ENCODE results near the gene ZNF382.
A peak's percentile ranks its signal among the peaks of the same experiment; 100 is the strongest.

Gene ZNF382

DNA sequence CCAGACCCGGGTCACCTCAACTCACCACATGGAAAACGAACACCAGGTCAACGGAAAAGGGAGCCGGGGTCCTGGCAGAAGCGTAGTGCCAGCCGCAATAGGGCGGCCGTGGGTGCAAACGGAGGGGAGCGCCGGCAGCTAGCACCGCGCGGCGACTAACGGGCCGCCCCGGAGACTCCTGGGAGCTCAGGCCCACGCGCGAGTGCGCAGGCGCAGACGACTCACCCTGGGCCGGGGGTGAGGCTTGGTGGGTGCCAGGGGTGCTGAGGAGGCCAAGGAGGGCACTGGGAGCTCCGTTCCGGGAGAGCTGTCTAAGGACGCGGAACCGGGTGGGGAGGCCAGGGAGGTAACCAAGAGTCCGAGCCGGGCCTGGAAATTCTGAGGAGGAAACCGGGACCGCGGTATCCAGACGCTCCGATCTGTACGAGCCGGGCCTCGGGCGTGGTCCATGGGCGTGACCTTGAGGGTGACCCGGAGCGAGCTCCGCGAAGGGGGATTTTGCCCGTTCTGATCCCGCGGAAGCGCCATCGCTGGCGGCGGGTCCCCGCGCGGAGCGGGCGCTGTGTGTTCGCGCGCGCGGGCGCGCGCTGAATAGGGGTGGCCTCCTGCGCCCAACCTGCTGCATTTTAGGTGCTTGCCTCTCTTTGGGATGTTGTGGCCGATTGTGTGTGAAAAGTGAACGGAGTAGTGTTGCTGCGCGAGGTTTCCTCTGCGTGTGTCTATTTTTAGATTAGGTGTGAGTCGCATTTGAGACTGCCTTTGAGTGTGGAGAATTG is at the start of gene ZNF382:
ZNF382 (plus strand) TSS at position 213 of the 776 bp plus-strand sequence. CDS start 4,602 bp downstream, outside the sequence.
- TF ChIP-seq CTCF (IDR thresholded peaks at IDR 0.05; ENCODE audit: insufficient read depth, low read depth, low read length, missing control alignments) = no peak
- peak within 1 kb of the TSS; percentile 78 for H3K4me3 ChIP-seq (ENCODE audit: low read length)
- DNase-seq (ENCODE audit: low read depth) = peak; percentile 51

DNA sequence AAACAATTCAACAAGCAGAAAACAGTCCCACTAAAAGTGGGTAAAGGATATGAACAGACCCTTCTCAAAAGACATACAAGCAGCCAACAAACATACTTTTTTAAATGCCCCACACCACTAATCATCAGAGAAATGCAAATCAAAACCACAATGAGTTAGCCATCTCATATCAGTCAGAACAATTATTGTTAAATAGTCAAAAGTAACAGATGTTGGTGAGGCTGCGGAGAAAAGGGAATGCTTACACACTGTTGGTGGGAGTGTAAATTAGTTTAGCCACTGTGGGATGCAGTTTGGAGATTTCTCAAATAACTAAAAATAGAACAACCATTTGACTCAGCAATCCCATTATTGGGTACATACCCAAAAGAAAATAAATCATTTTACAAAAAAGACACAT is 40.7 kb upstream of the ZNF382 start:
- no peak overlapping the region for H3K4me3 ChIP-seq (ENCODE audit: low read length)
- TF ChIP-seq CTCF (IDR thresholded peaks at IDR 0.05; ENCODE audit: insufficient read depth, low read depth, low read length, missing control alignments) = no peak
- DNase-seq (ENCODE audit: low read depth) = no peak

GRCh38 chr19:36572593-36573019 is 32.5 kb upstream of the ZNF382 start:
- no peak for DNase-seq (ENCODE audit: low read depth)
- TF ChIP-seq CTCF (IDR thresholded peaks at IDR 0.05; ENCODE audit: insufficient read depth, low read depth, low read length, missing control alignments) = no peak
- H3K4me3 ChIP-seq (ENCODE audit: low read length) = peak overlapping the region; percentile 97

- H3K4me3 ChIP-seq (ENCODE audit: low read length) = peak within 1 kb of the TSS; percentile 97
- TF ChIP-seq CTCF (IDR thresholded peaks at IDR 0.05; ENCODE audit: insufficient read depth, low read depth, low read length, missing control alignments) = no peak
- peak; percentile 92 for DNase-seq (ENCODE audit: low read depth)
Measured at GRCh38 chr19:36573020-36573894, 31.9 kb upstream of the ZNF382 start, which contains the start of gene ZNF529. ZNF529 (minus strand) TSS chr19:36573292; CDS start chr19:36572346, 946 bp downstream.

DNA sequence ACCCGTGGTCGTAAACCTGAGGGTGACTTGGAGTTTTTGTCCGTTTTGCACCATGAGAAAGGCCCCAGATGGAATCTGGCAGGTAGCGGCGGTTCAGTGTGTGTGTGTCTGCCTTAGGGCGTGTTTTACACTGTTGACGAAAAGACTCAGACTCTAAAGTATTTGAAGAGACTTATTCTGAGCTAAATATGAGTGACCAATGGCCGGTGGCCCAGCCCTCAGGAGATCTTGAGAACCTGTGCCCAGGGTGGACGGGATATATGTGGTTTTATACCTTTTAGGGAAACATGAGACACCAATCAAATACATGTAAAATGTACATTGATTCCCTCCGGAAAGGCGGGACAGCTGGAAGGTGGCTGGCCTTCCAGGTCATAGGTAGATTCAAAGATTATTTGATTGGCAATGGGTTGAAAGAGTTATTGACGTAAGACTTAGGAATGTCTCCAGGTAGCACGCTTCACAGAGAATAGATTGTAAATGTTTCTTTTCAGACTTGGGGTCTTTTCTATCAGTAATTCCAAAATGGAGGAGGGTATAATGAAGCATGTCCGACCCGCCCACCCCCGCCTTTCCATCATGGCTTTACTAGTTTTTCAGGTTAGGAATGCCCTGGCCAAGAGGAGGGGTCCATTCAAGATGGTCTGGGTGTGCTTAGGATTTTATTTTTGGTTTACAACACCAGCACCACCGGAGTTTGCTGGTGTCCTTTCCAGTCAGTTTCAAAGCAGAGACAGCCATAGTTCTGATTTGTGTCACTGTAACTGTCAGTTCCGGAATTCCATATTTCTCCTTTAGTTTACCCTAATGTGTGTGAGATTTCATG is 31.0 kb upstream of the ZNF382 start:
- DNase-seq (ENCODE audit: low read depth) = peak; percentile 47

More for the DNA sequence above, 31.0 kb upstream of the ZNF382 start:
- no peak for TF ChIP-seq CTCF (IDR thresholded peaks at IDR 0.05; ENCODE audit: insufficient read depth, low read depth, low read length, missing control alignments)
- H3K4me3 ChIP-seq (ENCODE audit: low read length) = peak overlapping the region; percentile 97

All from epithelial cell of esophagus (primary cell).